ENCODE results near the gene GRAMD4. TPM values are rescaled to one million over a fixed set of nuclear protein-coding genes. Genes with fewer than 3 reads are reported as not detected.
A peak's percentile ranks its signal among the peaks of the same experiment; 100 is the strongest.

The GRAMD4 gene
- total and polyA plus RNA-seq, 10 of the 15 experiments (the other 5 are each of a cell fraction or from before 2014, with no cell fraction given) = 0.21 to 45.5 (median 10.6) TPM

DNA sequence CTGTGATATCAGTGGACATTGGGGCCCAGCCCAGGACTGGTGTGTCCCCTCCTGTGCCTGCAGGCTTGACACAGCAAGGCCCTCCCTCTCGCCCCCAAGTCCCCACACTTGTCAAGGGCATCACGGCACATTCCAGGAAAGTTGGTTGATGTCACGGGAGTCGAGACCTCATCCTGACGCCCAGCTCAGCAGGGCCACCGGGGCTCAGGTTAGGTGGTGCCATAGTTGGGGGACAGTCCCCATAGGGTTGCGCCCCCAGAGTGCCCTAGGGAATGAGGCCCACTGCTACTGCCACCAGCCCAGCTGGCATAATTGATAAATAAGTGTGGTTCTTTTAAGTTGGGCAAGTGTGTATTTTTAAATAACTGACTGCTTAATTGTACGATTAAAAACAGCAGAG is 28.3 kb upstream of the GRAMD4 start:
- Histone ChIP-seq H3K4me1 (ENCODE audit: control insufficient read depth, insufficient read depth, low read length) (peaks cover 51% of the 10 kb centered on the region), H3K27ac (ENCODE audit: control insufficient read depth, insufficient read depth) (peak overlapping the region; percentile 94), H2AFZ (ENCODE audit: control insufficient read depth, low read depth, low read length) (no peak overlapping the region; the same call in 1 of the 2 replicates), H3K4me2 (ENCODE audit: control insufficient read depth, insufficient read depth) (peak overlapping the region; percentile 98), H3K79me2 (ENCODE audit: control insufficient read depth, insufficient read depth, low read length) (peaks cover 3% of the 10 kb centered on the region), H3K27me3 (replicated peaks in 1 of 2; ENCODE audit: control insufficient read depth in 2 of 2, insufficient read depth in 2 of 2, low read length in 1 of 2) (no peaks in the 10 kb centered on the region), H3K4me3 (peak overlapping the region; percentile 29; the same call in 1 of the 2 replicates), H3K9ac (ENCODE audit: control insufficient read depth, insufficient read depth, low read length) (peak overlapping the region; percentile 54; the same call in 1 of the 2 replicates), H4K20me1 (ENCODE audit: control insufficient read depth, insufficient read depth) (no peaks in the 10 kb centered on the region), H3K36me3 (ENCODE audit: control insufficient read depth in 2 of 2, insufficient read depth in 2 of 2, low read length in 1 of 2) (no peaks in the 10 kb centered on the region; a peak in 1 of 4 replicates), H3K9me3 (replicated peaks; ENCODE audit: control insufficient read depth, insufficient read depth, low read length) (no peaks in the 10 kb centered on the region)
- POLR2A ChIA-PET = interaction anchor here (0.5 to 0.8 kb wide), 3 partner anchors 11 to 115 kb away, joined by 3 to 6 read pairs (median 3); no protein-coding TSS in a partner anchor
- SMC1A ChIA-PET (ENCODE audit: uncharacterized antibody, unreplicated experiment) = interaction anchor here (0.9 to 1.8 kb wide), 4 partner anchors 10 to 22 kb away, joined by 3 to 6 read pairs (median 4); no protein-coding TSS in a partner anchor
- BruUV-seq (replicated peaks) = no TSS peak
- intact Hi-C loops (cut with micrococcal nuclease; ENCODE audit: unreplicated experiment) = loop anchor here (1.0 to 10.0 kb wide), 2 partner anchors 21 to 183 kb away; no protein-coding TSS in a partner anchor
- RAD21 ChIA-PET (ENCODE audit: unreplicated experiment) = interaction anchor here (0.7 kb wide), 1 partner anchor 116 kb away, joined by 3 read pairs; no protein-coding TSS in a partner anchor
- in situ Hi-C loops (cut with MboI) = no loop called here
- ATAC-seq (no peak), FAIRE-seq (no peak), DNase-seq (ENCODE audit: low read depth, low spot score) (no peak)
- WGBS (ENCODE audit: insufficient coverage, insufficient replicate concordance, low lambda C conversion rate, missing lambda C conversion rate) = 38% methylated on average over 8 of the region's 8 CpGs
- CTCF ChIA-PET = interaction anchor here (1.2 to 3.4 kb wide), 3 partner anchors 19 to 144 kb away, joined by 3 to 19 read pairs (median 4); no protein-coding TSS in a partner anchor
- TF ChIP-seq TARDBP (IDR thresholded peaks at IDR 0.05; ENCODE audit: borderline replicate concordance) (no peak), ZNF274 (IDR thresholded peaks at IDR 0.05; ENCODE audit: insufficient read depth, insufficient read length) (no peak), MTA3 (IDR thresholded peaks at IDR 0.05; ENCODE audit: borderline replicate concordance, low read length) (no peak), NFXL1 (IDR thresholded peaks at IDR 0.05; ENCODE audit: borderline replicate concordance) (no peak), CREM (IDR thresholded peaks at IDR 0.05; ENCODE audit: low read depth) (no peak), TCF3 (IDR thresholded peaks at IDR 0.05; ENCODE audit: borderline replicate concordance, insufficient read depth, low read depth, low read length) (no peak), RELA (IDR thresholded peaks at IDR 0.05; ENCODE audit: borderline replicate concordance, partially characterized antibody) (no peak), MTA2 (IDR thresholded peaks at IDR 0.05; ENCODE audit: low read depth) (no peak), BRCA1 (IDR thresholded peaks at IDR 0.05; ENCODE audit: low read depth, low read length) (no peak)
- TF ChIP-seq, protein P1, sequence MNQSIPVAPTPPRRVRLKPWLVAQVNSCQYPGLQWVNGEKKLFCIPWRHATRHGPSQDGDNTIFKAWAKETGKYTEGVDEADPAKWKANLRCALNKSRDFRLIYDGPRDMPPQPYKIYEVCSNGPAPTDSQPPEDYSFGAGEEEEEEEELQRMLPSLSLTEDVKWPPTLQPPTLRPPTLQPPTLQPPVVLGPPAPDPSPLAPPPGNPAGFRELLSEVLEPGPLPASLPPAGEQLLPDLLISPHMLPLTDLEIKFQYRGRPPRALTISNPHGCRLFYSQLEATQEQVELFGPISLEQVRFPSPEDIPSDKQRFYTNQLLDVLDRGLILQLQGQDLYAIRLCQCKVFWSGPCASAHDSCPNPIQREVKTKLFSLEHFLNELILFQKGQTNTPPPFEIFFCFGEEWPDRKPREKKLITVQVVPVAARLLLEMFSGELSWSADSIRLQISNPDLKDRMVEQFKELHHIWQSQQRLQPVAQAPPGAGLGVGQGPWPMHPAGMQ (IDR thresholded peaks at IDR 0.05; ENCODE audit: borderline replicate concordance) = no peak
- TF ChIP-seq, protein P2, sequence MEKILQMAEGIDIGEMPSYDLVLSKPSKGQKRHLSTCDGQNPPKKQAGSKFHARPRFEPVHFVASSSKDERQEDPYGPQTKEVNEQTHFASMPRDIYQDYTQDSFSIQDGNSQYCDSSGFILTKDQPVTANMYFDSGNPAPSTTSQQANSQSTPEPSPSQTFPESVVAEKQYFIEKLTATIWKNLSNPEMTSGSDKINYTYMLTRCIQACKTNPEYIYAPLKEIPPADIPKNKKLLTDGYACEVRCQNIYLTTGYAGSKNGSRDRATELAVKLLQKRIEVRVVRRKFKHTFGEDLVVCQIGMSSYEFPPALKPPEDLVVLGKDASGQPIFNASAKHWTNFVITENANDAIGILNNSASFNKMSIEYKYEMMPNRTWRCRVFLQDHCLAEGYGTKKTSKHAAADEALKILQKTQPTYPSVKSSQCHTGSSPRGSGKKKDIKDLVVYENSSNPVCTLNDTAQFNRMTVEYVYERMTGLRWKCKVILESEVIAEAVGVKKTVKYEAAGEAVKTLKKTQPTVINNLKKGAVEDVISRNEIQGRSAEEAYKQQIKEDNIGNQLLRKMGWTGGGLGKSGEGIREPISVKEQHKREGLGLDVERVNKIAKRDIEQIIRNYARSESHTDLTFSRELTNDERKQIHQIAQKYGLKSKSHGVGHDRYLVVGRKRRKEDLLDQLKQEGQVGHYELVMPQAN (conservative IDR thresholded peaks at IDR 0.05) = no peak
- TF ChIP-seq, protein P3, sequence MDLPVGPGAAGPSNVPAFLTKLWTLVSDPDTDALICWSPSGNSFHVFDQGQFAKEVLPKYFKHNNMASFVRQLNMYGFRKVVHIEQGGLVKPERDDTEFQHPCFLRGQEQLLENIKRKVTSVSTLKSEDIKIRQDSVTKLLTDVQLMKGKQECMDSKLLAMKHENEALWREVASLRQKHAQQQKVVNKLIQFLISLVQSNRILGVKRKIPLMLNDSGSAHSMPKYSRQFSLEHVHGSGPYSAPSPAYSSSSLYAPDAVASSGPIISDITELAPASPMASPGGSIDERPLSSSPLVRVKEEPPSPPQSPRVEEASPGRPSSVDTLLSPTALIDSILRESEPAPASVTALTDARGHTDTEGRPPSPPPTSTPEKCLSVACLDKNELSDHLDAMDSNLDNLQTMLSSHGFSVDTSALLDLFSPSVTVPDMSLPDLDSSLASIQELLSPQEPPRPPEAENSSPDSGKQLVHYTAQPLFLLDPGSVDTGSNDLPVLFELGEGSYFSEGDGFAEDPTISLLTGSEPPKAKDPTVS (IDR thresholded peaks at IDR 0.05; ENCODE audit: low read depth, low read length) = no peak
